K562 (cell line): ENCODE data around the gene FAM227A.

Experiments used
- HDGF ChIP-seq: fragments of 450-650 bp; IDR thresholded peaks from 2 replicates; pipeline ENCODE4 v1.6.1; 2016
- MED1 ChIP-seq: sonication (generic); formaldehyde crosslinking; IDR thresholded peaks from 2 replicates; pipeline ENCODE4 v1.8.1; 2023; ENCODE audit warnings: missing genetic modification reagents, borderline replicate concordance
- PHF21A ChIP-seq: fragments of 450-650 bp; IDR thresholded peaks from 2 replicates; pipeline ENCODE4 v1.6.1; 2017; ENCODE audit warnings: low read depth, borderline replicate concordance
- RCOR1 ChIP-seq, 2 experiments: IDR thresholded peaks; 2 replicates each; pipeline ENCODE4 v1.6.1; 2012; ENCODE audit warnings: low read depth in 2 of 2, low read length in 2 of 2, borderline replicate concordance in 1 of 2, improper control_type of control experiment in 1 of 2
- SETDB1 ChIP-seq: IDR thresholded peaks from one replicate; pipeline ENCODE4 v1.6.1; 2012; ENCODE audit warnings: low read length, control low read depth, inconsistent platforms
- SIN3A ChIP-seq, 2 experiments: fragments of 150-350 bp in 1 of 2; IDR thresholded peaks; 2 replicates each; pipeline ENCODE4 v1.6.1; 2011 to 2016; ENCODE audit warnings: borderline replicate concordance in 2 of 2, low read depth in 2 of 2, low read length in 2 of 2, mild to moderate bottlenecking in 2 of 2, moderate library complexity in 2 of 2; ENCODE audit not compliant: control insufficient read depth in 1 of 2
- TAF1 ChIP-seq: IDR thresholded peaks from 2 replicates; pipeline ENCODE4 v1.6.1; 2011; ENCODE audit warnings: mild to moderate bottlenecking, low read length, moderate library complexity; ENCODE audit not compliant: insufficient read depth, control insufficient read depth, severe bottlenecking; ENCODE audit errors: extremely low read depth
- TBP ChIP-seq: optimal IDR thresholded peaks from 2 replicates; pipeline ENCODE3; 2011; ENCODE audit warnings: low read depth, low read length, improper control_type of control experiment
- YY1 ChIP-seq, 3 experiments: IDR thresholded peaks; 2 replicates each; pipeline ENCODE4 v1.6.1; 2011; ENCODE audit warnings: low read length in 2 of 3, mild to moderate bottlenecking in 2 of 3, moderate library complexity in 2 of 3, borderline replicate concordance in 1 of 3, control low read depth in 1 of 3, low read depth in 1 of 3; ENCODE audit not compliant: insufficient read depth in 3 of 3, insufficient replicate concordance in 2 of 3, control insufficient read depth in 1 of 3, insufficient read length in 1 of 3; ENCODE audit errors: extremely low read depth in 1 of 3
- ZNF274 ChIP-seq: IDR thresholded peaks from 2 replicates; pipeline ENCODE4 v1.6.1; 2011; ENCODE audit warnings: low read depth, mild to moderate bottlenecking, low read length, moderate library complexity, borderline replicate concordance
- ZNF431 ChIP-seq: sonication (generic); formaldehyde crosslinking; IDR thresholded peaks from 2 replicates; pipeline ENCODE4 v1.8.0; 2022; ENCODE audit warnings: mild to moderate bottlenecking, missing genetic modification reagents
- TF ChIP-seq, protein P1 (sequence below), 3 experiments: IDR thresholded peaks in 2 of 3; conservative IDR thresholded peaks in 1 of 3; 2 replicates each; pipeline ENCODE4 v1.5.1; 2011 to 2012; ENCODE audit warnings: low read length in 3 of 3, mild to moderate bottlenecking in 3 of 3, control low read depth in 2 of 3, improper control_type of control experiment in 1 of 3, inconsistent platforms in 1 of 3, low read depth in 1 of 3, mixed read lengths in 1 of 3, moderate library complexity in 1 of 3; ENCODE audit not compliant: insufficient read depth in 2 of 3
- TF ChIP-seq, protein P2 (sequence below): sonication (generic); formaldehyde crosslinking; IDR thresholded peaks from 2 replicates; pipeline ENCODE4 v1.8.1; 2023; ENCODE audit warnings: mild to moderate bottlenecking, missing genetic modification reagents

- TF ChIP-seq TAF1 (no peak), SIN3A (IDR thresholded peaks at IDR 0.05; ENCODE audit: borderline replicate concordance in 2 of 2, control insufficient read depth in 1 of 2, low read depth in 2 of 2, low read length in 2 of 2) (no peak), PHF21A (no peak), TBP (no peak), YY1 (IDR thresholded peaks at IDR 0.05; ENCODE audit: borderline replicate concordance in 1 of 3, control insufficient read depth in 1 of 3, extremely low read depth in 1 of 3, insufficient read depth in 3 of 3, insufficient read length in 1 of 3, insufficient replicate concordance in 2 of 3, low read depth in 1 of 3, low read length in 2 of 3) (peak in 1 of 3 experiments; percentile 61), SETDB1 (no peak), ZNF431 (no peak), RCOR1 (IDR thresholded peaks at IDR 0.05; ENCODE audit: borderline replicate concordance in 1 of 2, low read depth in 2 of 2, low read length in 2 of 2) (no peak), HDGF (no peak), ZNF274 (no peak), MED1 (CRISPR knock-in tag) (no peak)
- TF ChIP-seq, protein P1, sequence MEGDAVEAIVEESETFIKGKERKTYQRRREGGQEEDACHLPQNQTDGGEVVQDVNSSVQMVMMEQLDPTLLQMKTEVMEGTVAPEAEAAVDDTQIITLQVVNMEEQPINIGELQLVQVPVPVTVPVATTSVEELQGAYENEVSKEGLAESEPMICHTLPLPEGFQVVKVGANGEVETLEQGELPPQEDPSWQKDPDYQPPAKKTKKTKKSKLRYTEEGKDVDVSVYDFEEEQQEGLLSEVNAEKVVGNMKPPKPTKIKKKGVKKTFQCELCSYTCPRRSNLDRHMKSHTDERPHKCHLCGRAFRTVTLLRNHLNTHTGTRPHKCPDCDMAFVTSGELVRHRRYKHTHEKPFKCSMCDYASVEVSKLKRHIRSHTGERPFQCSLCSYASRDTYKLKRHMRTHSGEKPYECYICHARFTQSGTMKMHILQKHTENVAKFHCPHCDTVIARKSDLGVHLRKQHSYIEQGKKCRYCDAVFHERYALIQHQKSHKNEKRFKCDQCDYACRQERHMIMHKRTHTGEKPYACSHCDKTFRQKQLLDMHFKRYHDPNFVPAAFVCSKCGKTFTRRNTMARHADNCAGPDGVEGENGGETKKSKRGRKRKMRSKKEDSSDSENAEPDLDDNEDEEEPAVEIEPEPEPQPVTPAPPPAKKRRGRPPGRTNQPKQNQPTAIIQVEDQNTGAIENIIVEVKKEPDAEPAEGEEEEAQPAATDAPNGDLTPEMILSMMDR (IDR thresholded peaks at IDR 0.05 in 2 of 3, conservative IDR thresholded peaks at IDR 0.05 in 1 of 3; ENCODE audit: insufficient read depth in 2 of 3, low read depth in 1 of 3, low read length in 3 of 3) = no peak
- TF ChIP-seq, protein P2, sequence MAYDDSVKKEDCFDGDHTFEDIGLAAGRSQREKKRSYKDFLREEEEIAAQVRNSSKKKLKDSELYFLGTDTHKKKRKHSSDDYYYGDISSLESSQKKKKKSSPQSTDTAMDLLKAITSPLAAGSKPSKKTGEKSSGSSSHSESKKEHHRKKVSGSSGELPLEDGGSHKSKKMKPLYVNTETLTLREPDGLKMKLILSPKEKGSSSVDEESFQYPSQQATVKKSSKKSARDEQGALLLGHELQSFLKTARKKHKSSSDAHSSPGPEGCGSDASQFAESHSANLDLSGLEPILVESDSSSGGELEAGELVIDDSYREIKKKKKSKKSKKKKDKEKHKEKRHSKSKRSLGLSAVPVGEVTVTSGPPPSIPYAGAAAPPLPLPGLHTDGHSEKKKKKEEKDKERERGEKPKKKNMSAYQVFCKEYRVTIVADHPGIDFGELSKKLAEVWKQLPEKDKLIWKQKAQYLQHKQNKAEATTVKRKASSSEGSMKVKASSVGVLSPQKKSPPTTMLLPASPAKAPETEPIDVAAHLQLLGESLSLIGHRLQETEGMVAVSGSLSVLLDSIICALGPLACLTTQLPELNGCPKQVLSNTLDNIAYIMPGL (CRISPR knock-in tag) = no peak
These were observed 1.1 kb upstream of the FAM227A start for GRCh38 chr22:38657045-38657909.
